Right cardiac atrium (tissue), 5 donors: ENCODE data around the gene CEP72. TPM values are rescaled to one million over a fixed set of nuclear protein-coding genes. Genes with fewer than 3 reads are reported as not detected.
"Not testable (repeated sequence)": the region's sequence is repeated elsewhere in the genome, so short reads cannot be mapped to it uniquely, and the experiment has no call there.

Source experiments
- ATAC-seq, 2 donors: fragments of 200-7000 bp; cut with Tn5 transposase; one replicate each; pipeline versions ENCODE4 v1.8.0 to v1.9.1; 2020; ENCODE audit warnings: moderate library complexity in 2 of 2, mild to moderate bottlenecking in 1 of 2
- DNase-seq, 3 donors: peaks; one replicate each; pipeline ENCODE4 v3.0.0-alpha.2; 2020
- H3K27ac ChIP-seq: one replicate; pipeline ENCODE4 v1.5.1; 2013; ENCODE audit warnings: mild to moderate bottlenecking, low read length, control low read depth, moderate library complexity
- H3K27me3 ChIP-seq: one replicate; pipeline ENCODE4 v1.6.1; 2013; ENCODE audit not compliant: control insufficient read depth, insufficient read depth
- H3K4me1 ChIP-seq: one replicate; pipeline ENCODE4 v1.6.1; 2013; ENCODE audit warnings: low read length; ENCODE audit not compliant: control insufficient read depth, insufficient read depth
- H3K4me3 ChIP-seq: one replicate; pipeline ENCODE4 v1.5.1; 2013; ENCODE audit warnings: low read length, control low read depth
- H3K9me3 ChIP-seq: one replicate; pipeline ENCODE4 v1.6.1; 2013; ENCODE audit warnings: low read length; ENCODE audit not compliant: control insufficient read depth
- WGBS: extraction: QIAGEN DNeasy Blood & Tissue Kit; methylation state at CpG from one replicate; pipeline ENCODE4 v1.1.7; 2013; 5-methylcytosine and 5-hydroxymethylcytosine counted together
- intact Hi-C, 4 donors: fragments of 100-400 bp; cut with DNase I; formaldehyde crosslinking; loops; one replicate each; pipeline versions ENCODE4 v1.11.0 to v1.14.0; 2022 to 2023
- polyA plus RNA-seq: library from polyadenylated mRNA; stranded (reverse); fragments of 200-250 nt; gene quantifications from one replicate; pipeline ENCODE4 v1.2.3, GENCODE V29; 2013
- total RNA-seq, 4 donors: library from RNA; stranded (reverse); fragmentation: NEBNext Ultra II Directional; extraction: Animal tissue kit (Norgen Biotek cat#: 25700); gene quantifications; one replicate each; pipeline ENCODE4 v1.2.1, GENCODE V29; 2021
- donor health status: healthy with polysubstance abuse.
- donor health status: DM: no; HTN: yes; CAD: no.
- donor health status: DM: no; HTN: no; CAD: no.
- donor health status: DM: no; HTN: yes; CAD: no; lungs with severe emphysema.
- donor health status: DM: yes; HTN: yes; CAD: no.

CEP72 gene
- total and polyA plus RNA-seq, 5 donors: 1.1 to 3.4 (median 2.1) TPM

DNA sequence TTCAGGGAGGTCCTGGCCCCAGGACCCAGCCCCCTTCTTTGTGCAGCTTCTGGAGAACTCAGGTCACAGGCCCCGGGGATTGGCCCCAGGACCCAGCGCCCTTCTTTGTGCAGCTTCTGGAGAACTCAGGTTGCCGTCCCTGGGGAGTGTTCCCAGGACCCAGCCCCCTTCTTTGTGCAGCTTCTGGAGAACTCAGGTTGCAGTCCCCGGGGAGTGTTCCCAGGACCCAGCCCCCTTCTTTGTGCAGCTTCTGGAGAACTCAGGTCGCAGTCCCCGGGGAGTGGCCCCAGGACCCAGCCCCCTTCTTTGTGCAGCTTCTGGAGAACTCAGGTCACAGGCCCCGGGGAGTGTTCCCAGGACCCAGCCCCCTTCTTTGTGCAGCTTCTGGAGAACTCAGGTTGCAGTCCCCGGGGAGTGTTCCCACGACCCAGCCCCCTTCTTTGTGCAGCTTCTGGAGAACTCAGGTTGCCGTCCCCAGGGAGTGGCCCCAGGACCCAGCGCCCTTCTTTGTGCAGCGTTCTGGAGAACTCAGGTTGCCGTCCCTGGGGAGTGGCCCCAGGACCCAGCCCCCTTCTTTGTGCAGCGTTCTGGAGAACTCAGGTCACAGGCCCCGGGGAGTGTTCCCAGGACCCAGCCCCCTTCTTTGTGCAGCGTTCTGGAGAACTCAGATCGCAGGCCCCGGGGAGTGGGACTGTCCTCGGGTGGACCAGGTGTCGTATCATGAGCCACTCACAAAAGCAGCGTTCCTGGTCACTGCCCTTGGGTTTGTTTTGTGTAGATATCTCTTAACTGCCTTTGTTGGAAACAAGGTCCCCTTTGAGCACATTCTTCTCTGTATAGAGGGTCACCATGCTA is 16.4 kb downstream of the CEP72 start:
- peak in 1 of 3 donors; percentile 38 for DNase-seq
- intact Hi-C loops, H3K27me3 ChIP-seq, H3K9me3 ChIP-seq, H3K4me3 ChIP-seq, ATAC-seq, H3K4me1 ChIP-seq, H3K27ac ChIP-seq: not testable (repeated sequence)
- 87% methylated on average over 21 of the region's 21 CpGs for WGBS

- H3K27me3 ChIP-seq: no peaks in the 10 kb centered on the region
- H3K4me3 ChIP-seq: no peak overlapping the region
- DNase-seq (no peak), ATAC-seq (no peak)
- H3K4me1 ChIP-seq: no peaks in the 10 kb centered on the region
- WGBS: 76% methylated on average over 20 of the region's 20 CpGs
- peaks cover 3% of the 10 kb centered on the region for H3K9me3 ChIP-seq
- intact Hi-C loops: no loop called here
- no peak overlapping the region for H3K27ac ChIP-seq
These were observed 21.4 kb downstream of the CEP72 start for GRCh38 chr5:633501-633955.

- no peaks in the 10 kb centered on the region for H3K4me1 ChIP-seq
- DNase-seq (no peak), ATAC-seq (no peak)
- no peak overlapping the region for H3K4me3 ChIP-seq
- H3K27ac ChIP-seq: no peak overlapping the region
- intact Hi-C loops: no loop called here
- peaks cover 3% of the 10 kb centered on the region for H3K9me3 ChIP-seq
- WGBS: 94% methylated on average over 12 of the region's 12 CpGs
- no peaks in the 10 kb centered on the region for H3K27me3 ChIP-seq
These were observed 22.1 kb downstream of the CEP72 start for GRCh38 chr5:634191-634590.

DNA sequence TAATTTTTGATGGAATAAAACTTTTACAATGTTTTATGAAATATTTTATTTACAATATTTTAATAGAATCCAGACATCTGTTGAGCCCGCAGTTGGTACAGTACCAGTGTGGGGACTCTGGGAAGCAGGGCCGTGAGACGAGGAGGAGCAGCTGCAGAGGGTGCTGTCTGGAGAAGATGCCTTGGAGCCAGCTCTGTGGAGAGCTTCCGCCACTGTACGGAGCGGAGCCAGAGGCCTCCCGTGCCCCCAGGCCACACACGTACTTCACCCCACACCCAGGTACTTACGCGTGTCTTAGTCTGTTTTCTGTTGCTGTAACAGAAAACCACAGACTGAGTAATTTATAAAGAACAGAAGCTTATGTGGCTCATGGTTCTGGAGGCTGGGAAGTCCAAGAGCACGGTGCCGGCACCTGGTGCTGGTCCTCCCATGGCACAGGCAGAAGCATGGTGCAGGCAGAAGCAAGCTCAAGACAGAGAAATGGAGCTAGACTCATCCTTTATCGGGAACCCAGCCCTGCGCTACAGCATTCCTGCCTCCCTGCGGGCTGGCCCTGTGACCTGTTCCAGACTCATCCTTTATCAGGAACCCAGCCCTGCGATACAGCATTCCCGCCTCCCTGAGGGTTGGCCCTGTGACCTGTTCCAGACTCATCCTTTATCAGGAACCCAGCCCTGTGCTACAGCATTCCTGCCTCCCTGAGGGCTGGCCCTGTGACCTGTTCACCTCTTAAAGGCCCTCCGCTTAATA is 23.3 kb downstream of the CEP72 start:
- WGBS: 94% methylated on average over 18 of the region's 18 CpGs
- H3K4me3 ChIP-seq: no peak overlapping the region
- intact Hi-C loops: no loop called here

GRCh38 chr5:636951-637350 is 24.8 kb downstream of the CEP72 start:
- H3K4me3 ChIP-seq: no peak overlapping the region
- no peak for ATAC-seq
- intact Hi-C loops: no loop called here
- H3K9me3 ChIP-seq: peaks cover 3% of the 10 kb centered on the region
- 91% methylated on average over 20 of the region's 20 CpGs for WGBS
- no peaks in the 10 kb centered on the region for H3K4me1 ChIP-seq
- no peak overlapping the region for H3K27ac ChIP-seq
- DNase-seq: no peak
- no peaks in the 10 kb centered on the region for H3K27me3 ChIP-seq

More for the DNA sequence above, 23.3 kb downstream of the CEP72 start:
- no peak overlapping the region for H3K27ac ChIP-seq
- H3K9me3 ChIP-seq: peaks cover 3% of the 10 kb centered on the region
- H3K4me1 ChIP-seq: no peaks in the 10 kb centered on the region
- ATAC-seq (no peak), DNase-seq (no peak)
- H3K27me3 ChIP-seq: no peaks in the 10 kb centered on the region

- Histone ChIP-seq H3K4me1 (no peaks in the 10 kb centered on the region), H3K27ac (no peak overlapping the region), H3K27me3 (no peaks in the 10 kb centered on the region), H3K4me3 (no peak overlapping the region), H3K9me3 (peaks cover 3% of the 10 kb centered on the region)
- 94% methylated on average over 42 of the region's 42 CpGs for WGBS
- no peak for ATAC-seq
- no peak for DNase-seq
- intact Hi-C loops: no loop called here
These were observed 25.7 kb downstream of the CEP72 start for GRCh38 chr5:637581-638450.

- 94% methylated on average over 29 of the region's 29 CpGs for WGBS
- no peak for ATAC-seq
- intact Hi-C loops: no loop called here
- DNase-seq: no peak
- Histone ChIP-seq H3K27me3 (no peaks in the 10 kb centered on the region), H3K4me1 (no peaks in the 10 kb centered on the region), H3K9me3 (peaks cover 3% of the 10 kb centered on the region), H3K4me3 (no peak overlapping the region), H3K27ac (no peak overlapping the region)
These were observed 26.5 kb downstream of the CEP72 start for GRCh38 chr5:638501-639252.

- no peak for DNase-seq
These were observed 27.1 kb downstream of the CEP72 start for GRCh38 chr5:639253-639530.

GRCh38 chr5:639584-640213 is 27.6 kb downstream of the CEP72 start:
- Histone ChIP-seq H3K4me3 (no peak overlapping the region), H3K4me1 (no peaks in the 10 kb centered on the region), H3K27ac (no peak overlapping the region), H3K27me3 (no peaks in the 10 kb centered on the region), H3K9me3 (peaks cover 3% of the 10 kb centered on the region)
- ATAC-seq (no peak), DNase-seq (no peak)
- WGBS: 95% methylated on average over 20 of the region's 20 CpGs
- intact Hi-C loops: no loop called here

More at GRCh38 chr5:639253-639530, 27.1 kb downstream of the CEP72 start:
- H3K27me3 ChIP-seq: no peaks in the 10 kb centered on the region
- 95% methylated on average over 9 of the region's 9 CpGs for WGBS
- no peaks in the 10 kb centered on the region for H3K4me1 ChIP-seq
- H3K4me3 ChIP-seq: no peak overlapping the region
- no peak overlapping the region for H3K27ac ChIP-seq
- H3K9me3 ChIP-seq: peaks cover 3% of the 10 kb centered on the region
- no peak for ATAC-seq
- intact Hi-C loops: no loop called here
